ENCODE results near the gene RUNX3. TPM values are rescaled to one million over a fixed set of nuclear protein-coding genes. Genes with fewer than 3 reads are reported as not detected.

RUNX3 gene
- total and polyA plus RNA-seq, 10 donors, result 17.3 to 76.3 (median 49.3) TPM

- H3K4me3 ChIP-seq, result no peak overlapping the region
- H3K27me3 ChIP-seq (replicated peaks in 1 of 7), result peaks cover 0 to 73% (median 4%) of the 10 kb centered on the region in 7 donors
- H3K4me1 ChIP-seq, result peaks cover 0 to 10% (median 0%) of the 10 kb centered on the region in 6 donors
- intact Hi-C loops (cut with DNase I; ENCODE audit: low total_unique reads), result no loop called here
- H3K9me3 ChIP-seq, result no peaks in the 10 kb centered on the region
- no peak overlapping the region for H3K27ac ChIP-seq
- H3K36me3 ChIP-seq, result no peaks in the 10 kb centered on the region
- no peak for DNase-seq
- WGBS, 5 donors, result 86 to 93% (median 87%) methylated on average over 7 of the region's 7 CpGs
- no peak for TF ChIP-seq POLR2A (IDR thresholded peaks at IDR 0.05)
- no peak for TF ChIP-seq POLR2AphosphoS5 (IDR thresholded peaks at IDR 0.05)
- no peak for TF ChIP-seq CTCF (IDR thresholded peaks at IDR 0.05 in 8 of 11, conservative IDR thresholded peaks at IDR 0.05 in 3 of 11)
Measured at GRCh38 chr1:24865168-24865567, 64.9 kb downstream of the RUNX3 start.

GRCh38 chr1:24864370-24864777, 65.7 kb downstream of the RUNX3 start:
- H3K27me3 ChIP-seq (replicated peaks in 1 of 7), result peaks cover 0 to 70% (median 4%) of the 10 kb centered on the region in 7 donors
- no peak for TF ChIP-seq POLR2A (IDR thresholded peaks at IDR 0.05)
- no peak for TF ChIP-seq CTCF (IDR thresholded peaks at IDR 0.05 in 8 of 11, conservative IDR thresholded peaks at IDR 0.05 in 3 of 11)
- TF ChIP-seq POLR2AphosphoS5 (IDR thresholded peaks at IDR 0.05), result no peak
- intact Hi-C loops (cut with DNase I; ENCODE audit: low total_unique reads), result no loop called here
- no peaks in the 10 kb centered on the region for H3K9me3 ChIP-seq
- no peak for DNase-seq
- no peaks in the 10 kb centered on the region for H3K36me3 ChIP-seq
- 26 to 42% (median 35%) methylated on average over 8 of the region's 8 CpGs for WGBS, 5 donors
- no peak overlapping the region for H3K4me3 ChIP-seq
- H3K4me1 ChIP-seq, result peaks cover 0 to 6% (median 0%) of the 10 kb centered on the region in 6 donors
- no peak overlapping the region for H3K27ac ChIP-seq

GRCh38 chr1:24862775-24863483, 67.1 kb downstream of the RUNX3 start:
- intact Hi-C loops (cut with DNase I; ENCODE audit: low total_unique reads), result no loop called here
- Histone ChIP-seq H3K4me1 (peaks cover 0 to 6% (median 0%) of the 10 kb centered on the region in 6 donors), H3K9me3 (no peaks in the 10 kb centered on the region), H3K4me3 (no peak overlapping the region), H3K27me3 (replicated peaks in 1 of 7) (peaks cover 0 to 63% (median 4%) of the 10 kb centered on the region in 7 donors), H3K27ac (no peak overlapping the region), H3K36me3 (no peaks in the 10 kb centered on the region)
- TF ChIP-seq POLR2AphosphoS5 (IDR thresholded peaks at IDR 0.05) (no peak), CTCF (IDR thresholded peaks at IDR 0.05 in 8 of 11, conservative IDR thresholded peaks at IDR 0.05 in 3 of 11) (no peak), POLR2A (IDR thresholded peaks at IDR 0.05) (no peak)
- 81 to 90% (median 85%) methylated on average over 12 of the region's 12 CpGs for WGBS, 5 donors
- no peak for DNase-seq

- Histone ChIP-seq H3K27ac (no peak overlapping the region), H3K9me3 (no peaks in the 10 kb centered on the region), H3K4me3 (no peak overlapping the region), H3K4me1 (peaks cover 0 to 6% (median 0%) of the 10 kb centered on the region in 6 donors), H3K36me3 (no peaks in the 10 kb centered on the region), H3K27me3 (replicated peaks in 1 of 7) (peaks cover 0 to 54% (median 4%) of the 10 kb centered on the region in 7 donors)
- 68 to 74% (median 73%) methylated on average over 24 to 28 of the region's 28 CpGs for WGBS, 5 donors
- no peak for DNase-seq
- TF ChIP-seq CTCF (IDR thresholded peaks at IDR 0.05 in 8 of 11, conservative IDR thresholded peaks at IDR 0.05 in 3 of 11) (no peak), POLR2A (IDR thresholded peaks at IDR 0.05) (no peak), POLR2AphosphoS5 (IDR thresholded peaks at IDR 0.05) (no peak)
- intact Hi-C loops (cut with DNase I; ENCODE audit: low total_unique reads), result no loop called here
Measured at GRCh38 chr1:24861821-24862727, 68.0 kb downstream of the RUNX3 start.
